ENCODE data around the gene EPN1. TPM values are rescaled to one million over a fixed set of nuclear protein-coding genes. Genes with fewer than 3 reads are reported as not detected.

The EPN1 gene
- total and polyA plus RNA-seq, 4 donors: 18.6 to 117 (median 77.8) TPM

GRCh38 chr19:55696301-55697068 lies 21.5 kb downstream of the EPN1 start:
- H3K9ac ChIP-seq (ENCODE audit: low read depth in 1 of 2, low read length in 2 of 2): no peak overlapping the region
- no peaks in the 10 kb centered on the region for H3K27me3 ChIP-seq (ENCODE audit: control insufficient read depth in 4 of 4, insufficient read depth in 4 of 4, low read length in 3 of 4)
- no peak overlapping the region for H3K4me3 ChIP-seq (ENCODE audit: low read depth in 1 of 3, low read length in 3 of 3)
- whole genome bisulfite sequencing: 95% methylated on average over 20 of the region's 20 CpGs
- no peaks in the 10 kb centered on the region for H3K9me3 ChIP-seq (ENCODE audit: control insufficient read depth in 4 of 4, low read length in 3 of 4)
- H3K36me3 ChIP-seq (ENCODE audit: control insufficient read depth in 4 of 4, insufficient read depth in 3 of 4, low read depth in 1 of 4, low read length in 3 of 4): peaks cover 21 to 76% (median 27%) of the 10 kb centered on the region in 4 donors
- no peak overlapping the region for H3K27ac ChIP-seq (ENCODE audit: low read depth in 1 of 2, low read length in 2 of 2)
- no peak for TF ChIP-seq RAD21 (IDR thresholded peaks at IDR 0.05)
- TF ChIP-seq EGR1 (IDR thresholded peaks at IDR 0.05; ENCODE audit: low read depth in 2 of 2): no peak
- TF ChIP-seq JUND (IDR thresholded peaks at IDR 0.05): no peak
- TF ChIP-seq RXRA (IDR thresholded peaks at IDR 0.05): no peak
- no peak for TF ChIP-seq GABPA (IDR thresholded peaks at IDR 0.05 in 1 of 2, conservative IDR thresholded peaks at IDR 0.05 in 1 of 2)
- DNase-seq (ENCODE audit: low spot score): no peak
- no peaks in the 10 kb centered on the region for H3K4me1 ChIP-seq (ENCODE audit: control insufficient read depth in 4 of 4, insufficient read depth in 4 of 4, low read length in 3 of 4)

DNA sequence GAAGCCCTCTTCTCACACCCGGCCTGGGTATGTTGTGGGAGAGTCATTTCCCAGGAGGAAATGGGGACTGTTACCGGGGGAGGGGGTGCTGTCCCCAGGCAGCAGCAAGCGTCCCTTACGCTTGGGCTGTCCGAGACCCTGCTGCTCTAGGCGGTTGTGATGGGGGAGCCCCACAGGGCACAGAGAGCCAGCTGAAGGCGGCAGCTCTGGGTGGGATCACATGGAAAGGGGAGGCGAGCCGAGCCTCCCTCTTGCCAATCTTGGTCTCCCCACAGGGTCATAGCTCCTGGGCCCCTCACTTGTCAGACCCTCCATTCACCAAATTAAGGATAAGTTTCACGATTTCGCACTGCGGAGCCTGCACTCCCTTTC lies 22.0 kb downstream of the EPN1 start:
- WGBS: 93% methylated on average over 12 of the region's 12 CpGs
- H3K9ac ChIP-seq (ENCODE audit: low read depth in 1 of 2, low read length in 2 of 2): no peak overlapping the region
- H3K9me3 ChIP-seq (ENCODE audit: control insufficient read depth in 4 of 4, low read length in 3 of 4): no peaks in the 10 kb centered on the region
- H3K4me1 ChIP-seq (ENCODE audit: control insufficient read depth in 4 of 4, insufficient read depth in 4 of 4, low read length in 3 of 4): no peaks in the 10 kb centered on the region
- no peak for TF ChIP-seq RXRA (IDR thresholded peaks at IDR 0.05)
- TF ChIP-seq RAD21 (IDR thresholded peaks at IDR 0.05): no peak
- TF ChIP-seq FOXA1 (IDR thresholded peaks at IDR 0.05): no peak
- TF ChIP-seq JUND (IDR thresholded peaks at IDR 0.05): no peak
- TF ChIP-seq, protein P1, sequence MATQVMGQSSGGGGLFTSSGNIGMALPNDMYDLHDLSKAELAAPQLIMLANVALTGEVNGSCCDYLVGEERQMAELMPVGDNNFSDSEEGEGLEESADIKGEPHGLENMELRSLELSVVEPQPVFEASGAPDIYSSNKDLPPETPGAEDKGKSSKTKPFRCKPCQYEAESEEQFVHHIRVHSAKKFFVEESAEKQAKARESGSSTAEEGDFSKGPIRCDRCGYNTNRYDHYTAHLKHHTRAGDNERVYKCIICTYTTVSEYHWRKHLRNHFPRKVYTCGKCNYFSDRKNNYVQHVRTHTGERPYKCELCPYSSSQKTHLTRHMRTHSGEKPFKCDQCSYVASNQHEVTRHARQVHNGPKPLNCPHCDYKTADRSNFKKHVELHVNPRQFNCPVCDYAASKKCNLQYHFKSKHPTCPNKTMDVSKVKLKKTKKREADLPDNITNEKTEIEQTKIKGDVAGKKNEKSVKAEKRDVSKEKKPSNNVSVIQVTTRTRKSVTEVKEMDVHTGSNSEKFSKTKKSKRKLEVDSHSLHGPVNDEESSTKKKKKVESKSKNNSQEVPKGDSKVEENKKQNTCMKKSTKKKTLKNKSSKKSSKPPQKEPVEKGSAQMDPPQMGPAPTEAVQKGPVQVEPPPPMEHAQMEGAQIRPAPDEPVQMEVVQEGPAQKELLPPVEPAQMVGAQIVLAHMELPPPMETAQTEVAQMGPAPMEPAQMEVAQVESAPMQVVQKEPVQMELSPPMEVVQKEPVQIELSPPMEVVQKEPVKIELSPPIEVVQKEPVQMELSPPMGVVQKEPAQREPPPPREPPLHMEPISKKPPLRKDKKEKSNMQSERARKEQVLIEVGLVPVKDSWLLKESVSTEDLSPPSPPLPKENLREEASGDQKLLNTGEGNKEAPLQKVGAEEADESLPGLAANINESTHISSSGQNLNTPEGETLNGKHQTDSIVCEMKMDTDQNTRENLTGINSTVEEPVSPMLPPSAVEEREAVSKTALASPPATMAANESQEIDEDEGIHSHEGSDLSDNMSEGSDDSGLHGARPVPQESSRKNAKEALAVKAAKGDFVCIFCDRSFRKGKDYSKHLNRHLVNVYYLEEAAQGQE (IDR thresholded peaks at IDR 0.05): no peak
- peaks cover 21 to 70% (median 27%) of the 10 kb centered on the region in 4 donors for H3K36me3 ChIP-seq (ENCODE audit: control insufficient read depth in 4 of 4, insufficient read depth in 3 of 4, low read depth in 1 of 4, low read length in 3 of 4)
- H3K27ac ChIP-seq (ENCODE audit: low read depth in 1 of 2, low read length in 2 of 2): no peak overlapping the region
- H3K27me3 ChIP-seq (ENCODE audit: control insufficient read depth in 4 of 4, insufficient read depth in 4 of 4, low read length in 3 of 4): no peaks in the 10 kb centered on the region
- no peak for DNase-seq (ENCODE audit: low spot score)
- H3K4me3 ChIP-seq (ENCODE audit: low read depth in 1 of 3, low read length in 3 of 3): no peak overlapping the region

GRCh38 chr19:55697698-55698097 lies 22.7 kb downstream of the EPN1 start:
- H3K27me3 ChIP-seq (ENCODE audit: control insufficient read depth in 4 of 4, insufficient read depth in 4 of 4, low read length in 3 of 4): no peaks in the 10 kb centered on the region
- WGBS: 95% methylated on average over 8 of the region's 8 CpGs
- no peaks in the 10 kb centered on the region for H3K9me3 ChIP-seq (ENCODE audit: control insufficient read depth in 4 of 4, low read length in 3 of 4)
- H3K36me3 ChIP-seq (ENCODE audit: control insufficient read depth in 4 of 4, insufficient read depth in 3 of 4, low read depth in 1 of 4, low read length in 3 of 4): peaks cover 21 to 65% (median 26%) of the 10 kb centered on the region in 4 donors
- H3K4me1 ChIP-seq (ENCODE audit: control insufficient read depth in 4 of 4, insufficient read depth in 4 of 4, low read length in 3 of 4): no peaks in the 10 kb centered on the region
- no peak overlapping the region for H3K9ac ChIP-seq (ENCODE audit: low read depth in 1 of 2, low read length in 2 of 2)
- no peak for DNase-seq (ENCODE audit: low spot score)
- H3K4me3 ChIP-seq (ENCODE audit: low read depth in 1 of 3, low read length in 3 of 3): no peak overlapping the region
- no peak overlapping the region for H3K27ac ChIP-seq (ENCODE audit: low read depth in 1 of 2, low read length in 2 of 2)
- TF ChIP-seq TAF1 (conservative IDR thresholded peaks at IDR 0.05) (no peak), RXRA (IDR thresholded peaks at IDR 0.05) (no peak), SP1 (IDR thresholded peaks at IDR 0.05) (no peak), HNF4G (IDR thresholded peaks at IDR 0.05) (no peak), JUND (IDR thresholded peaks at IDR 0.05) (no peak), HNF4A (conservative IDR thresholded peaks at IDR 0.05) (no peak), FOXA1 (IDR thresholded peaks at IDR 0.05) (no peak), EGR1 (IDR thresholded peaks at IDR 0.05; ENCODE audit: low read depth in 2 of 2) (no peak), GABPA (IDR thresholded peaks at IDR 0.05 in 1 of 2, conservative IDR thresholded peaks at IDR 0.05 in 1 of 2) (no peak), FOXA2 (IDR thresholded peaks at IDR 0.05) (no peak)
- TF ChIP-seq, protein P2, sequence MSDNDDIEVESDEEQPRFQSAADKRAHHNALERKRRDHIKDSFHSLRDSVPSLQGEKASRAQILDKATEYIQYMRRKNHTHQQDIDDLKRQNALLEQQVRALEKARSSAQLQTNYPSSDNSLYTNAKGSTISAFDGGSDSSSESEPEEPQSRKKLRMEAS (IDR thresholded peaks at IDR 0.05): no peak
- TF ChIP-seq, protein P1 (IDR thresholded peaks at IDR 0.05): no peak
- TF ChIP-seq, protein P3, sequence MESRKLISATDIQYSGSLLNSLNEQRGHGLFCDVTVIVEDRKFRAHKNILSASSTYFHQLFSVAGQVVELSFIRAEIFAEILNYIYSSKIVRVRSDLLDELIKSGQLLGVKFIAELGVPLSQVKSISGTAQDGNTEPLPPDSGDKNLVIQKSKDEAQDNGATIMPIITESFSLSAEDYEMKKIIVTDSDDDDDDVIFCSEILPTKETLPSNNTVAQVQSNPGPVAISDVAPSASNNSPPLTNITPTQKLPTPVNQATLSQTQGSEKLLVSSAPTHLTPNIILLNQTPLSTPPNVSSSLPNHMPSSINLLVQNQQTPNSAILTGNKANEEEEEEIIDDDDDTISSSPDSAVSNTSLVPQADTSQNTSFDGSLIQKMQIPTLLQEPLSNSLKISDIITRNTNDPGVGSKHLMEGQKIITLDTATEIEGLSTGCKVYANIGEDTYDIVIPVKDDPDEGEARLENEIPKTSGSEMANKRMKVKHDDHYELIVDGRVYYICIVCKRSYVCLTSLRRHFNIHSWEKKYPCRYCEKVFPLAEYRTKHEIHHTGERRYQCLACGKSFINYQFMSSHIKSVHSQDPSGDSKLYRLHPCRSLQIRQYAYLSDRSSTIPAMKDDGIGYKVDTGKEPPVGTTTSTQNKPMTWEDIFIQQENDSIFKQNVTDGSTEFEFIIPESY (IDR thresholded peaks at IDR 0.05): no peak
- TF ChIP-seq, protein P4, sequence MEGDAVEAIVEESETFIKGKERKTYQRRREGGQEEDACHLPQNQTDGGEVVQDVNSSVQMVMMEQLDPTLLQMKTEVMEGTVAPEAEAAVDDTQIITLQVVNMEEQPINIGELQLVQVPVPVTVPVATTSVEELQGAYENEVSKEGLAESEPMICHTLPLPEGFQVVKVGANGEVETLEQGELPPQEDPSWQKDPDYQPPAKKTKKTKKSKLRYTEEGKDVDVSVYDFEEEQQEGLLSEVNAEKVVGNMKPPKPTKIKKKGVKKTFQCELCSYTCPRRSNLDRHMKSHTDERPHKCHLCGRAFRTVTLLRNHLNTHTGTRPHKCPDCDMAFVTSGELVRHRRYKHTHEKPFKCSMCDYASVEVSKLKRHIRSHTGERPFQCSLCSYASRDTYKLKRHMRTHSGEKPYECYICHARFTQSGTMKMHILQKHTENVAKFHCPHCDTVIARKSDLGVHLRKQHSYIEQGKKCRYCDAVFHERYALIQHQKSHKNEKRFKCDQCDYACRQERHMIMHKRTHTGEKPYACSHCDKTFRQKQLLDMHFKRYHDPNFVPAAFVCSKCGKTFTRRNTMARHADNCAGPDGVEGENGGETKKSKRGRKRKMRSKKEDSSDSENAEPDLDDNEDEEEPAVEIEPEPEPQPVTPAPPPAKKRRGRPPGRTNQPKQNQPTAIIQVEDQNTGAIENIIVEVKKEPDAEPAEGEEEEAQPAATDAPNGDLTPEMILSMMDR (IDR thresholded peaks at IDR 0.05; ENCODE audit: low read depth, low read length, missing input control): no peak

All from liver (tissue), 9 donors.